Jurkat, Clone E6-1 (cell line): Measurements from ENCODE around the gene FGFR2.

Experiments used
- DNase-seq: peaks from one replicate; pipeline ENCODE4 v3.0.0-alpha.2; 2011; ENCODE audit warnings: low read depth, low spot score
- H3K4me3 ChIP-seq: 2 replicates; pipeline ENCODE4 v1.5.1; 2011; ENCODE audit warnings: mild to moderate bottlenecking, low read length, control low read depth, moderate library complexity

Gene FGFR2

GRCh38 chr10:121613456-121613855 is 15.2 kb upstream of the FGFR2 start:
- DNase-seq = no peak
- H3K4me3 ChIP-seq = no peak overlapping the region

- no peak overlapping the region for H3K4me3 ChIP-seq
- DNase-seq = no peak
These were observed 13.3 kb upstream of the FGFR2 start for GRCh38 chr10:121611393-121612159.

GRCh38 chr10:121610798-121611323 is 12.6 kb upstream of the FGFR2 start:
- no peak overlapping the region for H3K4me3 ChIP-seq
- DNase-seq = no peak

GRCh38 chr10:121609426-121610380 is 11.5 kb upstream of the FGFR2 start:
- DNase-seq = no peak

GRCh38 chr10:121608469-121609190 is 10.4 kb upstream of the FGFR2 start:
- no peak overlapping the region for H3K4me3 ChIP-seq
- DNase-seq = peak; percentile 4

More at GRCh38 chr10:121609426-121610380, 11.5 kb upstream of the FGFR2 start:
- no peak overlapping the region for H3K4me3 ChIP-seq

- H3K4me3 ChIP-seq = no peak overlapping the region
- no peak for DNase-seq
These were observed 9.2 kb upstream of the FGFR2 start for GRCh38 chr10:121607310-121608055.

GRCh38 chr10:121605708-121606107 is 7.5 kb upstream of the FGFR2 start:
- no peak for DNase-seq

GRCh38 chr10:121601458-121601857 is 3.2 kb upstream of the FGFR2 start:
- DNase-seq = no peak
- H3K4me3 ChIP-seq = no peak overlapping the region

More at GRCh38 chr10:121605708-121606107, 7.5 kb upstream of the FGFR2 start:
- H3K4me3 ChIP-seq = no peak overlapping the region

- DNase-seq = no peak
- H3K4me3 ChIP-seq = no peak overlapping the region
These were observed 2.4 kb upstream of the FGFR2 start for GRCh38 chr10:121600611-121601010.

- H3K4me3 ChIP-seq = no peak overlapping the region
- DNase-seq = no peak
These were observed 1.7 kb upstream of the FGFR2 start for GRCh38 chr10:121599947-121600346.

GRCh38 chr10:121597504-121598262 is 561 bp downstream of the FGFR2 start:
- no peak overlapping the region for H3K4me3 ChIP-seq
- DNase-seq = no peak

GRCh38 chr10:121596689-121597503 is 1.3 kb downstream of the FGFR2 start:
- H3K4me3 ChIP-seq = no peak overlapping the region

GRCh38 chr10:121595806-121596688 is 2.2 kb downstream of the FGFR2 start:
- no peak for DNase-seq
- no peak overlapping the region for H3K4me3 ChIP-seq

More at GRCh38 chr10:121596689-121597503, 1.3 kb downstream of the FGFR2 start:
- no peak for DNase-seq

GRCh38 chr10:121595351-121595805 is 2.9 kb downstream of the FGFR2 start:
- DNase-seq = no peak
- H3K4me3 ChIP-seq = no peak overlapping the region

- no peak overlapping the region for H3K4me3 ChIP-seq
- no peak for DNase-seq
These were observed 3.5 kb downstream of the FGFR2 start for GRCh38 chr10:121594623-121595350.
